Measurements from ENCODE around the gene FMN1. TPM values are rescaled to one million over a fixed set of nuclear protein-coding genes. Genes with fewer than 3 reads are reported as not detected.

Gene FMN1
- total and polyA plus RNA-seq, 2 of the 8 experiments (the other 6 are each of a cell fraction or from before 2014, with no cell fraction given) = 0.27 to 3.7 TPM

DNA sequence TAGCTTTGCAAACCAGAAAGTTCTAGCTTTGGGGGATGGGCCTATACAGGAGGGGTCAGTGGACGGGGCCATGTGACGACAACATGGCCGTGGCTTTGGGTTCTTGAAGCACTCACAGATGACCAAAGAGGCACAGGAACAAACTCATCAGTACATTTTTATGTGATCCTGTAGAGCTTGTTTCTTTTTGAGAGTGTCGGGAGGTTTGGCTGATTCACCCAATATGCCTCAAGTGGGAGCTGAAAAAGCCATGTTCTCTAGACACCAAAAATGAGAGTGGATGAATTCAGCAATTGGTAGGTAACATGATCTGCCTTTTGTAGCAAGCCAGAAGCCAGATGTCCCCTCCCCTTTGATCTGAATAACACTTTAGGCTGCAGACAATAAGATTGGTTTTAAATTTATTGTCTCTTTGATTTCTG lies 446.6 kb downstream of the FMN1 start:
- H2BK15ac ChIP-seq (ENCODE audit: low read length) = no peak overlapping the region
- FAIRE-seq = no peak
- no peak overlapping the region for H3K14ac ChIP-seq (ENCODE audit: insufficient read length)
- H3K4me3 ChIP-seq (ENCODE audit: extremely low read depth in 1 of 4, insufficient read depth in 2 of 4, low read depth in 3 of 4, low read length in 4 of 4) = no peak overlapping the region
- H3K27ac ChIP-seq (ENCODE audit: low read depth, low read length) = no peak overlapping the region
- H3K4ac ChIP-seq (replicated peaks; ENCODE audit: insufficient read length, low read depth, low read length) = no peak overlapping the region
- no peak overlapping the region for H4K8ac ChIP-seq (ENCODE audit: extremely low read depth, insufficient read depth, low read length)
- H3K56ac ChIP-seq (replicated peaks; ENCODE audit: insufficient read length, low read depth, low read length) = no peak overlapping the region
- H3K79me2 ChIP-seq (ENCODE audit: control insufficient read depth in 1 of 2, insufficient read depth in 2 of 2, low read length in 2 of 2) = no peaks in the 10 kb centered on the region
- no peak overlapping the region for H2BK20ac ChIP-seq (ENCODE audit: low read length)
- H3K4me2 ChIP-seq (ENCODE audit: insufficient read depth in 1 of 2, low read depth in 2 of 2, low read length in 2 of 2) = no peak overlapping the region
- H3K9ac ChIP-seq (replicated peaks in 1 of 4; ENCODE audit: extremely low read depth in 1 of 4, low read depth in 3 of 4, low read length in 3 of 4) = no peak overlapping the region
- no peak overlapping the region for H3K18ac ChIP-seq (ENCODE audit: extremely low read depth, low read length)
- no peaks in the 10 kb centered on the region for H3K79me1 ChIP-seq (ENCODE audit: low read depth, low read length)
- 0 out of 2 replicates have a peak, but pooled peaks cover 1% of the 10 kb centered on the region for H3K23me2 ChIP-seq (ENCODE audit: low read depth, low read length)
- no peak overlapping the region for H4K91ac ChIP-seq (replicated peaks; ENCODE audit: insufficient read length, low read length)
- no peak overlapping the region for H2BK12ac ChIP-seq (ENCODE audit: low read depth, low read length)
- 94% methylated on average over 4 of the region's 4 CpGs; no CpG with 5 or more reads in 1 of the 2 experiments for WGBS, 2 experiments (ENCODE audit: extremely low coverage in 1 of 2, insufficient coverage in 1 of 2, insufficient read length in 1 of 2, insufficient replicate concordance in 2 of 2, low coverage in 1 of 2, low lambda C conversion rate in 2 of 2, missing lambda C conversion rate in 1 of 2)
- no peak for DNase-seq (ENCODE audit: low read depth in 1 of 2, low spot score in 2 of 2)
- H2AK5ac ChIP-seq (ENCODE audit: low read depth, low read length) = no peak overlapping the region
- no peak overlapping the region for H3K23ac ChIP-seq (ENCODE audit: insufficient read length)
- ChIA-PET POLR2A (ENCODE audit: partially characterized antibody) (no interaction called here), CTCF (ENCODE audit: partially characterized antibody) (interaction anchor here (1.0 kb wide), 3 partner anchors 9 to 96 kb away, joined by 4 to 9 read pairs (median 4); no protein-coding TSS in a partner anchor)
- no peak overlapping the region for H2BK5ac ChIP-seq (ENCODE audit: low read depth, low read length)
- no peak overlapping the region for H4K5ac ChIP-seq (ENCODE audit: insufficient read length, low read depth, low read length)
- no peak overlapping the region for H2BK120ac ChIP-seq (replicated peaks; ENCODE audit: low read depth, low read length)
- no peak for TF ChIP-seq SUZ12 (IDR thresholded peaks at IDR 0.05; ENCODE audit: low read length)
- TF ChIP-seq, protein P1, sequence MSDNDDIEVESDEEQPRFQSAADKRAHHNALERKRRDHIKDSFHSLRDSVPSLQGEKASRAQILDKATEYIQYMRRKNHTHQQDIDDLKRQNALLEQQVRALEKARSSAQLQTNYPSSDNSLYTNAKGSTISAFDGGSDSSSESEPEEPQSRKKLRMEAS (IDR thresholded peaks at IDR 0.05) = peak; percentile 64
- H3K36me3 ChIP-seq (ENCODE audit: control insufficient read depth in 2 of 4, insufficient read depth in 4 of 4, low read length in 3 of 4) = no peaks in the 10 kb centered on the region
- no peaks in the 10 kb centered on the region for H4K20me1 ChIP-seq (replicated peaks in 1 of 2; ENCODE audit: control insufficient read depth in 1 of 2, insufficient read depth in 2 of 2, low read length in 2 of 2)
- H3K9me3 ChIP-seq (ENCODE audit: insufficient read depth in 2 of 2, low read depth in 1 of 2, low read length in 1 of 2) = no peaks in the 10 kb centered on the region
- H2AFZ ChIP-seq (ENCODE audit: low read length) = 0 out of 2 replicates have a peak overlapping the region, but pooled peaks have one; percentile 47
- peaks cover 0 to 4% (median 1%) of the 10 kb centered on the region in 4 experiments; a peak in 2 of 7 replicates for H3K4me1 ChIP-seq (replicated peaks in 1 of 4; ENCODE audit: control insufficient read depth in 3 of 4, insufficient read depth in 4 of 4, low read length in 3 of 4)
- no peaks in the 10 kb centered on the region for H3K27me3 ChIP-seq (replicated peaks in 1 of 4; ENCODE audit: control insufficient read depth in 3 of 4, extremely low read depth in 1 of 4, insufficient read depth in 3 of 4, low read length in 3 of 4)
